Spleen (tissue), 7 donors: ENCODE results near the gene BCL6.

Experiments
- POLR2A ChIP-seq, 3 donors: fragments of 450-650 bp; IDR thresholded peaks; one replicate each; pipeline ENCODE4 v1.5.1; 2017; ENCODE audit warnings: antibody characterized with exemption in 3 of 3, mild to moderate bottlenecking in 1 of 3
- POLR2AphosphoS5 ChIP-seq, 3 donors: sonication (generic); formaldehyde crosslinking; IDR thresholded peaks; one replicate each; pipeline ENCODE4 v1.5.1; 2017; ENCODE audit warnings: antibody characterized with exemption in 3 of 3
- TF ChIP-seq, protein P1 (sequence below), 11 experiments: fragments of 200-600 bp in 7 of 11; fragments of 450-650 bp in 4 of 11; sonication (generic) in 4 of 11; IDR thresholded peaks in 8 of 11; conservative IDR thresholded peaks in 3 of 11; 1 replicate in 7 of 11; 2 replicates in 4 of 11; pipeline versions ENCODE4 v1.4.0 to v1.8.0; 2016 to 2021; ENCODE audit warnings: antibody characterized with exemption in 11 of 11, inconsistent platforms in 4 of 11, mild to moderate bottlenecking in 1 of 11
- donor health status: DM: no; HTN: no; CAD: no; lungs with moderate emphysema.
- donor health status: DM: no; HTN: no; CAD: no.
- donor health status: DM: no; HTN: no; CAD: no.

DNA sequence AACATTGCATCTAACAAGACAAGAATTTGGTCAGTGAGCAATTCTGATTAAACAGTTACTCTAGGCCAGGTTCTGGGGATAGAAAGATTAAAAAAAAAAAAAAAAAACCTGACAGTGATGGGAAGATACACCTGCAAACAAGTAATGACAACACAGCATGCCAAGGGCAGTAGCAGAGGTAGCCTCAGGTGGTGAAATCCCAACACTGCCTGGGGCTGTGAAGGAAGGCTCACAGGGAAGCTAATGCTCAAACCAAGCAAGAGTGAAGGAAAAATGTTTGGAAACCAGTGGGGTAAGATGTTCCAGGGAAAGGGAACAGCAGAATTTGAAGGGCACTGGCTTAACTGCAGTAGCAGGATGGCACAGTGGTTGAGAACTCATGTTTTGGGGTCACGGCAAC is 51.8 kb downstream of the BCL6 start:
- TF ChIP-seq, protein P1, sequence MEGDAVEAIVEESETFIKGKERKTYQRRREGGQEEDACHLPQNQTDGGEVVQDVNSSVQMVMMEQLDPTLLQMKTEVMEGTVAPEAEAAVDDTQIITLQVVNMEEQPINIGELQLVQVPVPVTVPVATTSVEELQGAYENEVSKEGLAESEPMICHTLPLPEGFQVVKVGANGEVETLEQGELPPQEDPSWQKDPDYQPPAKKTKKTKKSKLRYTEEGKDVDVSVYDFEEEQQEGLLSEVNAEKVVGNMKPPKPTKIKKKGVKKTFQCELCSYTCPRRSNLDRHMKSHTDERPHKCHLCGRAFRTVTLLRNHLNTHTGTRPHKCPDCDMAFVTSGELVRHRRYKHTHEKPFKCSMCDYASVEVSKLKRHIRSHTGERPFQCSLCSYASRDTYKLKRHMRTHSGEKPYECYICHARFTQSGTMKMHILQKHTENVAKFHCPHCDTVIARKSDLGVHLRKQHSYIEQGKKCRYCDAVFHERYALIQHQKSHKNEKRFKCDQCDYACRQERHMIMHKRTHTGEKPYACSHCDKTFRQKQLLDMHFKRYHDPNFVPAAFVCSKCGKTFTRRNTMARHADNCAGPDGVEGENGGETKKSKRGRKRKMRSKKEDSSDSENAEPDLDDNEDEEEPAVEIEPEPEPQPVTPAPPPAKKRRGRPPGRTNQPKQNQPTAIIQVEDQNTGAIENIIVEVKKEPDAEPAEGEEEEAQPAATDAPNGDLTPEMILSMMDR (IDR thresholded peaks at IDR 0.05 in 8 of 11, conservative IDR thresholded peaks at IDR 0.05 in 3 of 11): no peak
- TF ChIP-seq POLR2AphosphoS5 (IDR thresholded peaks at IDR 0.05) (no peak), POLR2A (IDR thresholded peaks at IDR 0.05) (no peak)
